Endothelial cell of umbilical vein (primary cell): ENCODE results near the gene FXYD3. TPM values are rescaled to one million over a fixed set of nuclear protein-coding genes. Genes with fewer than 3 reads are reported as not detected.

Experiments used
- BruUV-seq: library from RNA; stranded (reverse); fragments of 400-500 nt; replicated peaks from 2 replicates; lab custom pipeline; 2021; lab: Mats Ljungman, UMichigan
- CTCF ChIA-PET: fragments of 300-600, 350-600 bp; sonication (Branson Sonifier 250); formaldehyde crosslinking; loops from one replicate; lab custom pipeline; 2021; ENCODE audit warnings: antibody characterized with exemption, inconsistent platforms; lab: Charles Lee
- POLR2A ChIA-PET: fragments of 300-600, 350-600 bp; sonication (Branson Sonifier 250); formaldehyde crosslinking; loops from one replicate; lab custom pipeline; 2021; ENCODE audit warnings: antibody characterized with exemption, inconsistent platforms; lab: Charles Lee
- DNase-seq: peaks from one replicate; pipeline ENCODE4 v3.0.0-alpha.2; 2011; ENCODE audit warnings: low read depth, low spot score
- FAIRE-seq: peaks from 2 replicates; lab custom pipeline; 2011; peaks lifted over from hg19 to GRCh38; lab: Jason Lieb, UNC
- H2AFZ ChIP-seq: 2 replicates; pipeline ENCODE4 v1.6.0; 2012; ENCODE audit warnings: low read depth, low read length, control low read depth, inconsistent platforms
- H3K27ac ChIP-seq: 2 replicates; pipeline ENCODE4 v1.5.1; 2011; ENCODE audit warnings: low read depth, mild to moderate bottlenecking, control low read depth, low read length, moderate library complexity; ENCODE audit not compliant: insufficient read depth
- H3K27me3 ChIP-seq, 2 experiments: 2 replicates each; pipeline versions ENCODE4 v1.6.0 to v1.6.1; 2011; ENCODE audit warnings: low read length in 2 of 2, mixed read lengths in 1 of 2; ENCODE audit not compliant: control insufficient read depth in 2 of 2, insufficient read depth in 2 of 2
- H3K36me3 ChIP-seq, 2 experiments: 2 replicates in 1 of 2; 3 replicates in 1 of 2; pipeline ENCODE4 v1.5.1; 2011; ENCODE audit warnings: low read length in 2 of 2, mild to moderate bottlenecking in 1 of 2, moderate library complexity in 1 of 2; ENCODE audit not compliant: control insufficient read depth in 2 of 2, insufficient read depth in 2 of 2; ENCODE audit errors: extremely low read depth in 1 of 2
- H3K4me1 ChIP-seq: 3 replicates; pipeline ENCODE4 v1.5.1; 2011; ENCODE audit warnings: mild to moderate bottlenecking, low read length; ENCODE audit not compliant: control insufficient read depth, insufficient read depth; ENCODE audit errors: extremely low read depth
- H3K4me2 ChIP-seq: 2 replicates; pipeline ENCODE4 v1.6.1; 2011; ENCODE audit warnings: low read length, control low read depth, mixed read lengths; ENCODE audit not compliant: insufficient read depth
- H3K4me3 ChIP-seq, 3 experiments: fragments of 200-600 bp in 1 of 3; sonication (generic), shearing (Covaris generic) in 1 of 3; replicated peaks in 1 of 3; 2 replicates each; pipeline ENCODE4 v1.5.1; 2011 to 2016; ENCODE audit warnings: control low read depth in 3 of 3, low read length in 3 of 3, mild to moderate bottlenecking in 2 of 3, inconsistent platforms in 1 of 3, low read depth in 1 of 3, moderate library complexity in 1 of 3; ENCODE audit not compliant: insufficient read depth in 1 of 3
- H3K79me2 ChIP-seq: 2 replicates; pipeline ENCODE4 v1.6.0; 2012; ENCODE audit warnings: low read length, inconsistent platforms; ENCODE audit not compliant: control insufficient read depth, insufficient read depth
- H3K9ac ChIP-seq: replicated peaks from 2 replicates; pipeline ENCODE3; 2011; ENCODE audit warnings: low read length, control low read depth; ENCODE audit not compliant: insufficient read depth; ENCODE audit errors: extremely low read depth
- H3K9me1 ChIP-seq: replicated peaks from 3 replicates; pipeline ENCODE4 v1.6.0; 2011; ENCODE audit warnings: mild to moderate bottlenecking, low read length; ENCODE audit not compliant: control insufficient read depth, insufficient read depth; ENCODE audit errors: extremely low read depth
- H3K9me3 ChIP-seq: replicated peaks from 2 replicates; pipeline ENCODE4 v1.5.1; 2012; ENCODE audit warnings: low read length, inconsistent platforms; ENCODE audit not compliant: control insufficient read depth, insufficient read depth
- H4K20me1 ChIP-seq: replicated peaks from 2 replicates; pipeline ENCODE3; 2011; ENCODE audit warnings: mild to moderate bottlenecking, low read length; ENCODE audit not compliant: control insufficient read depth, insufficient read depth; ENCODE audit errors: extremely low read depth
- FOS ChIP-seq: IDR thresholded peaks from 2 replicates; pipeline ENCODE4 v1.6.1; 2011; ENCODE audit warnings: mild to moderate bottlenecking, low read length, moderate library complexity, borderline replicate concordance; ENCODE audit not compliant: insufficient read depth
- GATA2 ChIP-seq: IDR thresholded peaks from 2 replicates; pipeline ENCODE4 v1.7.0; 2011; ENCODE audit warnings: low read depth, mild to moderate bottlenecking, moderate library complexity, mixed read lengths, low read length; ENCODE audit not compliant: insufficient read length, insufficient read depth
- MYC ChIP-seq: IDR thresholded peaks from one replicate; pipeline ENCODE4 v1.6.1; 2011; ENCODE audit warnings: mild to moderate bottlenecking, low read depth, low read length
- POLR2A ChIP-seq: IDR thresholded peaks from 2 replicates; pipeline ENCODE4 v1.6.1; 2012; ENCODE audit warnings: low read depth, mild to moderate bottlenecking, control low read depth, low read length
- POLR2AphosphoS5 ChIP-seq: IDR thresholded peaks from 2 replicates; pipeline ENCODE4 v1.6.1; 2012; ENCODE audit warnings: low read depth, mild to moderate bottlenecking, control low read depth, low read length, moderate library complexity; ENCODE audit not compliant: insufficient read depth
- dilution Hi-C: fragments of 300-500 bp; cut with MboI; formaldehyde crosslinking; loops from one replicate; pipeline ENCODE4 v1.15.0; 2019; ENCODE audit warnings: low sequenced_read_pairs; ENCODE audit not compliant: extremely low pct_ligation_motif_present
- intact Hi-C: fragments of 100-400 bp; cut with micrococcal nuclease; formaldehyde crosslinking; loops from one replicate; pipeline ENCODE4 v1.10.0; 2022
- polyA plus RNA-seq, 4 experiments: library from polyadenylated mRNA; depleted of rRNA in 3 of 4; stranded (reverse) in 3 of 4; unstranded in 1 of 4; fragments of >200 nt; gene quantifications; 2 replicates each; pipeline versions ENCODE4 v1.2.1 to v1.2.3, GENCODE V29; 2011 to 2012; ENCODE audit warnings: missing spikeins in 1 of 4
- total RNA-seq: library from RNA; stranded (reverse); gene quantifications from 2 replicates; pipeline ENCODE4 v1.2.3, GENCODE V29; 2021
- TF ChIP-seq, protein P1 (sequence below): IDR thresholded peaks from 2 replicates; pipeline ENCODE4 v1.6.1; 2011; ENCODE audit not compliant: insufficient read depth, insufficient read length

The FXYD3 gene
- total and polyA plus RNA-seq, 2 donors (not counting 3 experiments of a cell fraction or from before 2014, with no cell fraction given), result not detected

DNA sequence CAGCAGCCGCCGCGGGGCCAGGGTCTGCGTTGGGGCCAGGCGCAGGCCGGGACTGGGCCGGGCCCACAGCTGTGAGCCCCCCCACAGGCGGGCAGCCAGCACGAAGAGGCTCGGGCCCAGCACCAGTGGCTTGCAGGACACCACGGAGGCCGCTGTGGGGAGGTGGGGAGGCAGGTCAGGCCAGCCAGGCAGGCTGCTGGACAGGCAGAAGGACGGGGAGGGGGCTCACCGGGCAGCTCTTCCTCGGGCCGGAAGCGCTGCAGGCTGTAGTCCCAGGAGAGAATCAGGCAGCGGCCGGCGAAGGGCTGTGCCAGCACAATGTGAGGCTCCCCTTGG is 11.0 kb downstream of the FXYD3 start:
- POLR2A ChIA-PET, result no interaction called here
- no peak for TF ChIP-seq POLR2AphosphoS5
- TF ChIP-seq, protein P1, sequence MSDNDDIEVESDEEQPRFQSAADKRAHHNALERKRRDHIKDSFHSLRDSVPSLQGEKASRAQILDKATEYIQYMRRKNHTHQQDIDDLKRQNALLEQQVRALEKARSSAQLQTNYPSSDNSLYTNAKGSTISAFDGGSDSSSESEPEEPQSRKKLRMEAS, result no peak
- TF ChIP-seq MYC, result no peak
- TF ChIP-seq GATA2, result no peak
- TF ChIP-seq FOS, result no peak
- TF ChIP-seq POLR2A, result no peak
- dilution Hi-C loops, result no loop called here
- intact Hi-C loops, result no loop called here
- no peaks in the 10 kb centered on the region for H3K9me3 ChIP-seq
- H3K4me3 ChIP-seq, result no peak overlapping the region
- H2AFZ ChIP-seq, result no peak overlapping the region
- no peaks in the 10 kb centered on the region for H4K20me1 ChIP-seq
- no peak overlapping the region for H3K27ac ChIP-seq
- no peaks in the 10 kb centered on the region for H3K9me1 ChIP-seq
- H3K9ac ChIP-seq, result no peak overlapping the region
- no peaks in the 10 kb centered on the region for H3K36me3 ChIP-seq
- H3K4me2 ChIP-seq, result no peak overlapping the region
- CTCF ChIA-PET, result interaction anchor here (1.1 to 1.8 kb wide), 2 partner anchors 10 to 14 kb away, joined by 3 to 5 read pairs; no protein-coding TSS in a partner anchor
- peaks cover 3% of the 10 kb centered on the region for H3K4me1 ChIP-seq
- no peaks in the 10 kb centered on the region for H3K27me3 ChIP-seq
- no TSS peak for BruUV-seq
- DNase-seq (no peak), FAIRE-seq (no peak)
- H3K79me2 ChIP-seq, result no peaks in the 10 kb centered on the region

DNA sequence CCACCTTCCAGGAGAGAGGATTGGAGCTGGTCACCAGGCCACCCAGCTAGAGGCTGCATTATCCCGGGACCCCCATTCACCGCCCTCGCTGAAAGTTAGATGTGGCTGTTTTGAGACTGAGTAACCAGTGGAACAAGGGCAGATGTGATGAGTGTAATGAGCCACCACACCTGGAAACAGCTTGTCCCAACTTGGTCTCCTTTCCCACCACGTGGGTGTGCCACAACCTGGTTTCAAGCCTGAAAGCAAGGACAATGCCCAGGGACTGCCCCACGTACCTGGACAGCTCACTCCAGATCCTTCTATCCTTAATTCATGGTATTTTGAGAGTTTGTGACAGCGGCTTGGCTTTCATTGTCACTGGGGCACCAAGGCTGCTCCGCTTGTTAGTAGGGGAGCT is 12.2 kb downstream of the FXYD3 start:
- no TSS peak for BruUV-seq
- POLR2A ChIA-PET, result no interaction called here
- FAIRE-seq, result no peak

More for the DNA sequence above, 12.2 kb downstream of the FXYD3 start:
- CTCF ChIA-PET, result interaction anchor here (0.6 to 1.8 kb wide), 4 partner anchors 8 to 60 kb away, joined by 3 to 5 read pairs (median 4); no protein-coding TSS in a partner anchor
- no peak overlapping the region for H3K9ac ChIP-seq
- no peak for DNase-seq
- no peak overlapping the region for H3K4me2 ChIP-seq
- no peak overlapping the region for H3K4me3 ChIP-seq
- H3K36me3 ChIP-seq, result no peaks in the 10 kb centered on the region
- H3K79me2 ChIP-seq, result no peaks in the 10 kb centered on the region
- TF ChIP-seq POLR2AphosphoS5 (no peak), POLR2A (no peak), FOS (no peak)
- TF ChIP-seq, protein P1, result no peak
- H2AFZ ChIP-seq, result no peak overlapping the region
- no peaks in the 10 kb centered on the region for H4K20me1 ChIP-seq
- no peaks in the 10 kb centered on the region for H3K27me3 ChIP-seq
- no peak overlapping the region for H3K27ac ChIP-seq
- no peaks in the 10 kb centered on the region for H3K9me3 ChIP-seq
- intact Hi-C loops, result no loop called here
- dilution Hi-C loops, result no loop called here
- H3K9me1 ChIP-seq, result no peaks in the 10 kb centered on the region
- peaks cover 3% of the 10 kb centered on the region for H3K4me1 ChIP-seq
